Measurements from ENCODE around the gene NPM1.

The NPM1 gene

DNA sequence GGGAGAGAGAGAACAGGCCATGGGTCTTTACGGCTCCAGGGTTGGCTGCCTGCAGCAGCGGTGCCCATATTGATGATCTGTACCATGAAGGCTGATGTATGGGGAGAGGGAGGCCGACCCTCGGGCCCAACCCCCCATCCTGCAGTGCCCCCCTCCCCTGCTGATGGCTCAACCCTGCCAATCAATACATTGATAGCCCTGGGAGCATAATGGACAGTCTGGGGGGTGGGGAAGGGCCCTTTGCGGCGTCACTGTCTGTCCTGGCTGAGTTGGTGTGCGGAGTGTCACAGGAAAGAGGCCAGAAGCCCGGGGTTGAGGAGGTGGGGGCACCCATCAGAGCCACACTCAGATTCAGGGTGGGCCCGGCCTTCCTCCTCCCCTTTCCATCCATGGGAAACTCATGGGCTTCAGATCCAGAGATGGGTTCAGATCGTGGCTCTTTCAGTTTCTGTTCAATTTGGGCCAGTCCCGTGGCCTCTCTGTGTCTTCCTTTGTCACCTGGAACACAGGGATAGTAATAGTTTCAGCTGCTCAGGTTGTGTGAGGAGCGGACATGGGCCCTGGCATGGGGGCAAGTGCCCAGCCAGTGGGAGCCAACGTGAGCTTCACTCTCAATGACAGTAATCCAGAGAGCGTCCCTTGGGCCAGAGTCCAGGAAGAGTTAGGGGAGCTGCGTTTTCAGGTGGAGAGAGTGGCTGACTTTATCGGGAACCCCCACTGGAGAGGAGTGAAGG, 41.3 kb downstream of the NPM1 start:
- peak; percentile 9 for DNase-seq

- DNase-seq, result peak; percentile 38
These were observed 41.9 kb downstream of the NPM1 start for GRCh38 chr5:171429543-171429910.

GRCh38 chr5:171431251-171431777, 43.7 kb downstream of the NPM1 start:
- DNase-seq, result peak; percentile 10

DNA sequence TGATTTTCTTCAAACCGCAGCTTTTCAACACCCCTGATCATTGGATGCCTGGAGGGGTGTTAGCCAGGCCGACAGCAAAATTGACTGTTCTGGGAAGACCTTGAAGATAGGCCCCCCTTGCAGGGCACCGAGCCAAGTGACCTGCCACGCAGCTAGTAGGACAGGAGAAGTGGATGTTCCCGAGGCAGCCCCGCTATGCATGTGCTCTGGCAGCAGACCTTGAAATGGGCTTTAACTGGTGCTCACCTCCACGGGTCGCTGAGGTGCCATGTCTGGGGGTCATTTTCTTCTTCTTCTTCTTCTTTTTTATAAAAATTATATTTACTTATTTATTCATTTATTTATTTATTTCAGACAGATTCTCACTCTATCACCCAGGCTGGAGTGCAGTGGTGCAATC, 44.4 kb downstream of the NPM1 start:
- DNase-seq, result peak; percentile 14

DNA sequence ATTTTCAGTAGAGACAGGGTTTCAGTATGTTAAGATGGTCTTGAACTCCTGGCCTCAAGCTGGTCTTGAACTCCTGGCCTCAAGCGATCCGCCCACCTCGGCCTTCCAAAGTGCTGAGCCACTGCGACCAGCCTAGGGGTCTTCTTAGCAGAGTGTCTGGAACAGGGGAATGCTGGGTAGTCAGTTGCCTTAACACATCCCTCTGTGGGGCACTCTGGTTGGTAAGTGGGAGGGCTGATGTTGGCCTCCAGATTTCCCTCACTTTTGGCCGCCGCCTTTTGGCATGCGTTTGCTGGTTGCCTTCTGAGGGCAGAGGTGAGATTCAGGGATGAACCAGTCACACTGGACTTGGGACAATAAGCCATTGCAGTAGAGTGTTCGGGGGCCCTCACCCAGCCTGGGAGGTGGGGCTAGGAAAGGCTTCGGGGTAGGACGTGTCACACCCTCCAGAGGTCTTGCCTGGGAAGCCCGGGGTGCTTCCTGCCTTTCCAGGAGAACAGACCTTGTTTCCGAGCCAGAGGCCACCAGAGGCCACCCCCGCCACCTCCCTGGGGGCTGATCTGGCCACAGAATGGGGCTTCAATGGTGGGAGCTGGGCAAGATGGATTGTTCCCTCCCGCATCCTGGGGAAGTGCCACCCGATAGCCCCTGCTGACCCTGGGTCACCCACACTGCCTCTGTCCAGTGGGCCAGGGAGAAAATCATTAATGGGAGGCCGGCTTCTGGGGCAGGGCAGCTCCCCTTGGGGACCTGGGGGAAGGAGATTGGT, 45.1 kb downstream of the NPM1 start:
- DNase-seq, result no peak

GRCh38 chr5:171433352-171433698, 45.7 kb downstream of the NPM1 start:
- no peak for DNase-seq

GRCh38 chr5:171433982-171434676, 46.5 kb downstream of the NPM1 start:
- DNase-seq, result no peak

DNA sequence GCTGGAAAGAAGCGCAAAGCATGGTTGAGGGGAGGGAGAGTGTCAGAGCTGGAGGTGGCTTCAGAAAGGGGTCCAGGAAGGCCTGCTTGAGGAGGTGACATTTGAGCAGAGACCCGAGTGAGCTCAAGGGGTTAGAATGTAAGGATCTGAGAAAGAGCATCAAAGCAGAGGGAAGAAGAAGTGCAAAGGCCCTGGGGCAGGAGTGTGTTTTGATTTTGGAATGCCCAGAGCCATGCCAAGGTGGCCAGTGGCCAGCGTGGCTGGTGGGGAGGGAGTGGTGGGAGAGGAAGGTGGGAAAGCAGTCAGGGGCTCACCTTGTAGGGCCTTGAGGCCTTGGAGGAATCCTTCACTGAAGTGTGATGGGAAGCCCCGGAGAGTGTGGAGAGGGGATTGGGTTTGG, 47.2 kb downstream of the NPM1 start:
- DNase-seq, result no peak

DNA sequence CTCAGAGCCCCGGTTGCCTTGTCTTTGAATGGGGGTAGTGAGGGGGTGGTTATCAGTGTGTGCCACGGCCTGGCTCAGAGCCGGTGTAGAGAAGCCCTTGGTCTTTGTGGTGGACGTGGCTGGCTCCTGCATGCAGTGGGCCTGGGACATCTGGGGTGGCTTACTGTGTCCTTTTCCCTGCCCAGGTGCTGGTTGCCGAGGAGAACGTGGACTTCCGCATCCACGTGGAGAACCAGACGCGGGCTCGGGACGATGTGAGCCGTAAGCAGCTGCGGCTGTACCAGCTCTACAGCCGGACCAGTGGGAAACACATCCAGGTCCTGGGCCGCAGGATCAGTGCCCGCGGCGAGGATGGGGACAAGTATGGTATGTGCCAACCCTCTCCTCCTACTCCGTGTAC, 48.3 kb downstream of the NPM1 start:
- DNase-seq, result no peak

DNA sequence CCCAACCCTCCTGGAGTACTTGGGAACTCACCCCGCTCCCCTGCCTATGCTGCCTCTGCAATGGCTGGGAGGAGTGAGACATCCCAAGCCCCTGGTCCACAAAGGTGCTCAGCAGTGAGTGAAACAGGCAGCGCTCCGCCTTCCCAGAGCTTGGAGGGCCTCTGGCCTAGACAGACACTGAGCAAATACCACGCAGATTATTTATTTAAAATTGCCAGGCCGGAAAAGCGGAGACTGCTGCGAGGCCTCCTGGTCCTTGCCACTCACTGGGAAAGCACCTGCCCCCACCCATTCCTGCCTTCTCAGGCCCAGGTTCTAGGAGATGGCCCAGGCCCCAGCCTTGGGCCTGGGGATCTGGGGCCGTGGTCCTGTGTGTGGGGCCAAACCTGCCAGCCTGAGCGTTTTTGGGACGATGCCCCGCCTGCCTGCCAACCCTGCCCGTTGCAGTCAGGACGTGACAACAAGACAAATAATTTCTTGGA, 49.2 kb downstream of the NPM1 start:
- no peak for DNase-seq

DNA sequence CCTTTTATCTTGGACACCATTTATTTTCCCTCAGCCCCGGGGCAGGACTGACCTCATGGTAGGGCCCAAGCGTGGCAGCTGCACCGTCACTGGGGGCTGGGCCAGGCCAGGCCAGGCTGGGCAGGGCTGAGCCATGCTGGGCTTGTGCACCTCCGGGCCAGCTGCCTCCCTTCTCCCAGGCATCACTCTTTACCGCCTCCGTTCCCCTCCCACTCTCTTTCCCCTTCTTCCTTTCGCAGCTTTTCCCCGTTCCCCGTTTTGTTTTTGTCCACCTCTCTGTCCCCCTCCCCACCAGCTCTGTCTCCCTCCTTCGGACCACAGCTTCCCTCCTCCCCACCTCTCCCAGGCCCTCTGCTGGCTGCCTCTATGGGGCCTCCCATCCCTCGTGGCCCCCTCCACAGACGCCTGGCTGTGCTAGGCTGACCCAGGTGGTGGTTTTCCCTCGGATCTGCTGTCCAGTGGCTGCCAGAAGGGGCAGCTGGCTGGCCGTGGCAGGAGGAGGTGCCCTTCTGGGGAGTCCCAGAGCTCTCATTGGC, 49.7 kb downstream of the NPM1 start:
- peak; percentile 39 for DNase-seq

- no peak for DNase-seq
These were observed 51.1 kb downstream of the NPM1 start for GRCh38 chr5:171438738-171439137.

DNA sequence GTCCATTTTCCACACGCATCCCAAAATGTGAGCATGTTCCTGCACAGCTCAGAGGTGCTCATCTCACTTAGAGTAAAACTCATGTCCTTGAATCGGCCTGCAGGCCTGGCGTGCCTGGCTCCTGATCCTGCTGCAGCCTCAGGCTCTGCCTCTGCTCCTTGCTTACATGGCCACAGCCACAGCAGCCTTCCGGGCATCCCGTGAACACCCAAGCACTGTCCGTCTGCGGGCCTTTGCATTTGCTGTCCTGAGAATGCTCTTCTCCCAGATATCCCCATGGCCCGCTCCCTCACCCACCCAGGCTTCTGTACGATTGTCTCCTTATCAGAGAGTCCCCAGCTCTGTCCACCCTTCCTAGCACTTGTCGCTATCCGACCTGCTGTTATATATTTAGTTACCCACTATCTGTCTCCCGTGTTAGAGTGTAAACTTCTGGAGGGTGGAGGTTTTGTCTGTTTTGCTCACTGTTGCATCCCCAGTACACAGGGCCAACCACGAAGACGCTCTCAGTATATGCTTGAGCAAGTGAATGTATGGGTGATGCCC, 53.7 kb downstream of the NPM1 start:
- no peak for DNase-seq

DNA sequence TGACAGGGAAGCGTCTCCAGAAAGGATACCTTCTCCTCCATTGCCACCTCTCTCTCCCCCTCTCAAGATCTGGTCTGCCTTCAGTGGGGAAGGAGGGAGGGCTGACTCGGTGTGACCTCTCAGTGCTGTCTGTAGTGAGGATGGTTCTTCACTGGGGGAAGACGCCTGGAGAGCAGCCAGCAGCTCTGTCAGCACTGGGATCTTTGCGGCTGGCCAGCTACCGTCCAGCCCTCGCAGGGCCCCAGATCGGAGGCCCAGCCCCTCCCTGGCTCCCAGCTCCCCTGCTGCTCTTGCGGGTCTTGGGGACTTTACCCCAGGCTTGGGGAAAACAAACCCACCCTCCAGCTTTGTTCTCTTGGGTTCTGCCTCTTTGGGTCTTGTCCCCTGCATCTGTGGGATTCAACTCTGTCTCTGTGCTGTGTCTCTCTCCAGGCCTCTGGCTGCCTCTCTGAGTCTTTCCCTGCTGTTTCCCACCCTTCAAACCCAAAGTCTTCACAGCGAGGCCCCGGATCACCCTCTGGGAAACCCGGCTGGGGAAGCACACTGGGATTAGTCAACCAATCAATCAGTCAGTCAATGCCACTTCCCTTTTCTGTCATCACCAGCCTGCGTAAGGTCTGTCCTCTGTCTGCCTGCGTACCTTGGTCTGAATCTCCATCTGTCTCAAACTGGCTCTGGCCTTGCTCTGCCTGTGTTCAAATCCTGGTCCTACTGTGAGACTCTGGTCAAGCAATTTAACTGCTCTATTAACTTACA, 54.8 kb downstream of the NPM1 start:
- DNase-seq, result peak; percentile 80

- DNase-seq, result no peak
These were observed 56.9 kb downstream of the NPM1 start for GRCh38 chr5:171444582-171444981.

GRCh38 chr5:171445644-171446516, 58.2 kb downstream of the NPM1 start:
- peak; percentile 87 for DNase-seq

DNA sequence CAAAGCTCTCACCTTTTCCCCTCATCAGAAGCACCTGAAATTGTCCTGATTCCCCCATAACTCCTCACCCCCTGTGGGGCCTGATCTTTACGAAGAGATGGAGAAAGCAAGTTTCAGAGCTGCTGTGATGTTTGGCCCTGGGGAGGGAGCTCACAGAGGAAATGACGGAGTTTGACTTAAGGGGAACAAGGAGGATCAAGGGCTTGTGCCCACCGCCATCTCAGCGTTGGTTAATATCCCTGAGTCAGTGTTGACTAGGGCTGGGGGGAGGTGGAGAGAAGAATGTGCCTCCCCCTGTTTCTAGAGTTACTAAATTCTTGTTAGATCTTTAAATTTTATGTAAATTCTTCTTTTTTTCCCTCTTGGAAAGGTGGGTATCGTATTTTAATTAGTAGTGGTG, 59.6 kb downstream of the NPM1 start:
- DNase-seq, result no peak

DNA sequence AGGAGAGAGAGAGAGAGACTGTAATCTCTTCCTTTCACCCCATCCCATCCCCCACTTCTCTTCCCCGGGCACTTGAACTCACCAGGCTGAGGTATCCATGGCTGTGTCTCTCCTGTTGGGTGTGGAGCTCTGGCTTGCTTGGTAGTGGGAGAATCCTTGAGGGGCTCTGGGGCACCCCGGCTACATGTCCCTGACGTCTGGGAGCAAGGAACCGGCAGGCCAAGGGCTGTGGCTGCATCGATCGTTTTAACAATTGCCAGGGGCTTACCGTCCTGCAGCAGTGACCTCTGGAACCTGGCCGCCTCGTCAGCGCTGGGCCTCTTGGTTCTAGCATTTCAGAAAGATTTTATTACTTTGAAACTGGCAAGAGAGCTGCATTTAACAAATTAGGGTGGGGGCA, 61.8 kb downstream of the NPM1 start:
- DNase-seq, result no peak

GRCh38 chr5:171450423-171451331, 63.0 kb downstream of the NPM1 start:
- DNase-seq, result peak; percentile 85

- DNase-seq, result peak; percentile 28
These were observed 63.8 kb downstream of the NPM1 start for GRCh38 chr5:171451421-171451820.
